Activated CD4-positive, alpha-beta T cell treated with anti-CD3 and anti-CD28 coated beads, Interleukin-2, amount 50 U/mL, for 24 hours (primary cell): Measurements from ENCODE around the gene ZBTB20.
"Not testable (repeated sequence)": the region's sequence is repeated elsewhere in the genome, so short reads cannot be mapped to it uniquely, and the experiment has no call there.

ENCODE experiments used
- DNase-seq, 2 donors: peaks; one replicate each; pipeline ENCODE4 v3.0.0-alpha.2; 2020; ENCODE audit warnings: low read depth in 1 of 2, low spot score in 1 of 2

ZBTB20 gene

DNA sequence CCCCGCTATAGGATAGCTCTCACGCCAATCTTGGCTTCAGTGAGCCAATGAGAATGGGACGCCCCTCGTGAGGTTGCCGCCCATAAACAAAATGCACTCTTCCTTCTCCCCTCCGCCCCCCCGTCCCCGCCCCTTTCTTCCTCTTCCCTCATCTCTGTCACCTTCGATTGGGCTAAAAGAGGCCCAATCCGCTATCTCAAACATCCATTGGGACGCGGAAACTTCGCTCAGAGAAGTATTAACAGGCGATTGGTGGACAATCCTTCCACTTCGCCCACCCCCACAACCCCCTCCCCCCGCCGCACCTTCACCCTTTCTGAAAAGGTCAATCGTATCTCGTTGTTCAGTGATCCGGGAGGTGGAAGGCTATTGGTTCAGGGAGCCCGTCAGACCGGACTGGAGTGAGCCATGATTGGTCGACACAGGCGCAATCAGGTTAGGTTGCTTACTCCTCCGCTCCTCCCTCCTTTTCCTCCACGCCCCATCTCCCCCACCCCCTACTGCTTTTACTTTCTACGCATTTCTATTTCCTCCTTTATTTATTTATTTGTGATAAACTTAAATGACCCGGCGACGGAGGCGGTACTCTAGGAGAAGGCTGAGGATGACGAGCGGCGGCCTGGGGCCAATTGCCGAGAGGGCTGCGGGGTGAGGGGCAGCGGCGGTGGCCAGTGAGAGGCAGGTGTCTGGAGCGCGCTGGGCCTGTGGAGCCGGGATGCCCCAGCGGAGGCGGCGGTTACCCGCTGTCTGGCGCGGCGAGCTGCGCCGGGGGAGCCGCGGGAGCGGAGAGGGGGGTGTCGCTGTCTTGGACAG lies 447 bp upstream of the ZBTB20 start:
- peak; percentile 82 to 98 for DNase-seq

DNA sequence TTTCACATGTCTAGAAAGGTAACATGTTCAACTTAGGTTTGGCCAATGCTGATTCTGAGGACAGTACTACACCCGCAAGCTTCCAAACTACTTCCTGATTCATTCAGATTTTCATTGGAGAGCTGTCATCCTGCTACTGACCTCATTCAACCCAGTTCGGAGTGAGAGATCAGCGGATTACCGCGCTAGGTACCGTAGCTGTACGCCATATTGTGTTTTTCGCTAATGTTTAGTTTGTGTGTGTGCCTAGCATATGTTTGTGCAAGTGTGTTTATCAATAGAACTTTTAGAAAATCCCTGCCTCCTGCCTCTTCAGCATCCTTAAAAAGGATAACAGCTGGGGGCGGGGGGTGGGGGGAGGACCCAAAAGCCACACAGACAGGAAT lies 1.1 kb downstream of the ZBTB20 start:
- peak in 1 of 2 donors; percentile 36 for DNase-seq

DNA sequence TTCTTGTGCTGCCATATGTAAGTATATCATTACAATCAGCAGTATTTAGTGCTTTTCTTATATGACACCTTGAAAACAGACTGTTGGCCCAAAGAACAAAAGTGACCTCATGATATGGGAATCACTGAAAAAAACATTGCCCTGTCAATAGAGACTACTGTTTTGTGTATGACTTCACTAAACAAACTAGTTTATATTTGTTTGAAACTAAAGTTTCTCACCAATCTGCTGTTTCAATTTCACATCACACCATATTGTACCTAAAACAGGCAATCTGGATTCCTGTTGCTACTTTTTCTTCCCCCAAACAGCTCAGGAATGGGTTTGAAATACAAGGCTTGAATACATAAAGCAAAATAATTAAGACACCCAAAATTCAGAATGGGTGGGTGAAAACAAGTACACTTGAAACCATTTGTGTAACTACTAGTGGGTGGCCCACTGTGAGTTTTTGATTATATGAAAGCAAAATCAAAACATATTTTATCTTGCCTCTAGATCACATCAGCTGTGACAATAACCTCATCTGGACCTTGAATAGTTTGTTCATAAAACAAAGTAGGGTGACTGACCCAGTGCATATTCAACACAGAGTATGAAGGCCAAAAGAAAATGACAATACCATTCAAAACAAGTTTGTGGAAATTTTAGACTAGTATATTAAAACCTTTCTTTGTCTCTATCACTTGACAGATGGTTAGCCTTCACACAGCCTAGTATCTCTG lies 5.9 kb downstream of the ZBTB20 start:
- DNase-seq: no peak

DNA sequence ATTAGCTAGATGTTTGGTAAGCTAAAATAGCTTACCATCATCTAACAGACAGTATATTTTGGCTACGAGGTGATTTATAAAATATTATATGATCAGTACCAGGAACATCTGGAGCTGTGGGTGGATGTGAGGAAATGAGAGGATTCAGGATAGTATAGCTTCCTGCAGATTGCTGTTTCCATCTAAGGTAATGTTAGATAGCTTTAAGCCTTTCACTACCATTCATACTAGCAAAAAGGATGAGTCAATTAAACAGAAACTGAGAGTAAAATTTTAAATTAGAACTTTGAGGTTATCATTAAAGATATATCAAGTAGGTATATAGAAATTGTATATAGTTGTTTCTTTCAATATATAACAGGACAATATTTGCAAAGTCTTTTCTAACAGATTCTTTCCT lies 8.0 kb downstream of the ZBTB20 start:
- DNase-seq: no peak

DNA sequence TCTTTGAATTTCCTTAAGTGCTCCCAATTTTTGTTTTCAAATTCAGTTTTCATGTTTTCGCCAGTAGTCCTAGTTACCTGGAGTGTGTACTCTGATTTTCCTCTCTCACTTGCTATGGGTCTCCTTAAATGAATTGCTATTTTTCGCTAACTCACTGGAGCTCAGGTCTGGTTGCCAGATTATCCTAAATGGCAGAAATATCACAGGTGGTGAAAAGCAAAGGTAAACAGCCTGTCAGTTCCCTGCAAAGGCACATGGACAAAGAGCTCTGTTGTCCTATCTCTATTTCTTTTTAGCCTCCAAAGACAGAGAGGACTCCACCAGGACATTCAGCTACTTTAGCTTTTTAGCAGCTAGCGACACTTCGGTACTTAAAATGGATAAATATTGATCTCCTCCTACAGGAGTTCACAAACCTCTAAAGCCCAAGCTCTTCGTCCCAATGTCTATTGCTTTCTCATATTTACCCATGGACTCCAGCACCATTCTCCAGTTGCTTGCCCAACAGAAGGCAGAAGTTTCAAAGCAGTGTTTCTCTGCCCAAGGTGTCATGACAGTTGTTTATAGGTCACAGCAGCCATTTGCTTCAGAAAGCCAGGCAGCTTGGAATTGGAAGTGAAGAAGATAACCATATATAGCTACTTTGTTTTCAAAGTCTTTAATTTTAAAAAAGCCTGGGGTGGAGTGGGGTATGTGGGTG lies 12.3 kb downstream of the ZBTB20 start:
- DNase-seq: no peak

DNA sequence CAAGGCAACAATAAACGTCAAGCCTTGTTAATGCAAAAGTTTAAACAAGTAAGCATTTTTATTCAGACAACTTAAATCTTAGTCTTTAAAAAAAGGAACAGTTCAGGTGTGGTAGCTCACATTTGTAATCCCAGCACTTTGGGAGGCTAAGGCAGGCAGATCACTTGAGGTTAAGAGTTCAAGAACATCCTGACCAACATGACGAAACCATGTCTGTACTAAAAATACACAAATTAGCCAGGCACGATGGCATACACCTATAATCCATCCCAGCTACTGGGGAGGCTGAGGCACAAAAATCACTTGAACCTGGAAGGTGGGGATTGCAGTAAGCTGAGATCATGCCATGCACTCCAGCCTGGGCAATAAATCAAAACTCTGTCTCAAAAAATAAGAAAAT lies 19.9 kb downstream of the ZBTB20 start:
- no peak for DNase-seq

DNA sequence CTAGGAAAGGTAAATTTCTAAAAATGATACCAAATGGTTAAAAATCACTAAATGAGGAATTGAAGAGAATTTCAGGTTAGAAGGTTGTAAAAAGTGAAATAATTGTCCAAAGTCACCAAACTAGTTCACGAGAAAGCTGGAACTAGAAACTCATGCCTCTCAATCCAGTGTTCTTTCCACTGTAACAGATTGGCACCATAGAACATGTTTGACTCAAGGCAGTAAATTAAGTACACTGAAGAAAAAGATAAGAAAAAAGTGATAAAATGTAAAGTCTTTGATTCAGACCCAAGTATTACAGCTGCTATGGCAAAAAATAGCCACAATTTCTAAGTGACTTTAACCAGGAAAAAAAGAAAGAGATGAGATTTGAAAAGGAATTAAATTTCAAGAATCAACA lies 26.5 kb downstream of the ZBTB20 start:
- DNase-seq: no peak

DNA sequence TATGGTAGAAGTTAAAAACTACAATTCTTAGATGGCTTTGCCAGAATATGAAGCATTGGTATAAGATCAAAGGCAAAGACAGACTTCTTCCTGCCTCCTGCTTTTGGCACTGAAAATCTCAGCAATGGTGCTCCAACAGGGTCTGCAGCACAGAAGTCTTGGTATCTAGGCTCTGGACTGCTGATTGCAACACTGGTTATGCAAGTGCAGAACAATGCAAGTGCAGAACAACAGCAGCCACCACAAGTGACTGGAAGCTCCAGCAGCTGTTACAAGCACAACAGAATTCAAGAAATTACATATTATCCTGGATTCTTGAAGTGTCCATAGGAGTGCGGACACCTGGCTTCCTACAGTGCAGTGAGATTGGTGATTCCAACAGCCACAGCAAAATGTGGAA lies 33.7 kb downstream of the ZBTB20 start:
- no peak for DNase-seq

DNA sequence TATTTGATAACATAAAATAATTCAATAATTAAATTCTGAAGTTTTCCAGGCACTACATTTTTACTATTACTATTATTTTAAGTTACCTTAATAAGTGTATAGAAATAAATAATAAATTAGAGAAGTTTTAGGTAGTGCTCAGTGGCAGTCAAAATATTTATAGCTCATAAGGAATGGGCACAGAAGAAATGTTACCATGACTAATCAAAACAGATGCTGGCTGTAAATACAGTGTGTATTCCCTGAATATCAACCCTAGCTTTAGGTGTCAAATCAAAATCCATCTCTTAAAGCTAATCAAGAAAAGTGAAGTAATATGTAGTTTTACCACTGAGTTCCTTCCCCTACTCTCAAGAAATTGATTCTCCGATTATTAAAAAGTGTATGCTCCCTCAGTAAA lies 35.5 kb downstream of the ZBTB20 start:
- no peak for DNase-seq

DNA sequence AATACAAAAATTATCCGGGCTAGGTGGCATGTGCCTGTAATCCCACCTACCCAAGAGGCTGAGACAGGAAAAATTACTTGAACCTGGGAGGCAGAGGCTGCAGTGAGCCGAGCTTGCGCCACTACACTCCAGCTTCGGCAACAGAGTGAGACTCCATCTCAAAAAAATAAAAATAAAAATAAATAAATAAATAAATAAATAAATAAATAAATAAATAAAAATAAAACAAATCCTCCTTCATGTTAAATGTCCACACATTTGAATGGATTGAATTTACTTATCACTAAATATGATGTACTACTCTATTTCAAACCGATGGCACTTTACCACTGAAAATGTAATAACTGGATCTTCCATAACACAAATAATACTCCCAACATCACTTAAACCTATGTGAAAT lies 36.3 kb downstream of the ZBTB20 start:
- no peak for DNase-seq

DNA sequence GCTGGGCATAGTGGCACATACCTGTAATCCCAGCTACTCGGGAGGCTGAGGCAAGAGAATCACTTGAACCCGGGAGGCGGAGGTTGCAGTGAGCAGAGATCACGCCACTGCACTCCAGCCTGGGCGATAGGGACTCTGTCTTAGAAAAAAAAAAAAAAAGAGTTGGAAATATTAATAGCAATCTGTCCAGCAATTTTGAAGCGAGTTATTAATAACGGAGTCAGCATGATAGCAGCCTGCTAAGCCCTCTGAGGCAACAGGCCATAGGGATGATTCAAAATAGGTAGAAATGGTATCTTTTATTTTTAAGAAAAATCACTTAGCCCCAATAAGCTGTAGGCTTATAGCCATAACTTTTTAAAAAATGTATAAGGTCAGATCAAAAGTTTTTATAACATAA lies 37.0 kb downstream of the ZBTB20 start:
- DNase-seq: not testable (repeated sequence)

DNA sequence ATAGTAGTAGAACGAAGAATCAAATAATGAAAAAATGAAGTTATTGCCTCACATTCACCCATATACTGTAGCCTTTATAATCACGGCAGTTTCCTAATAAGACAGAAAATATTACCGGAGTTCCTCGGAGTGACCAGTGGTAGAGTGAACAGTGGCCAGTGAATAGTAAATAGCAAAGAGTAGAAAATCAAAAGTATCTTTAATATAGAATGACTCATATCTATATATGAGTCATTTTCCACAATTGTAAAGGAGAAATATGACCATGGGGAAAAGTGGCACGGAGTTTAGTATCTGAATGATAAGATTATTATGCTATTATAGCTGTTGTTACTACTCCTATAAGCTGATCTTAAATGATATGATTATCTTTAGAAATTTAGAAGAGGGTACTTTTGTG lies 38.5 kb downstream of the ZBTB20 start:
- DNase-seq: no peak

DNA sequence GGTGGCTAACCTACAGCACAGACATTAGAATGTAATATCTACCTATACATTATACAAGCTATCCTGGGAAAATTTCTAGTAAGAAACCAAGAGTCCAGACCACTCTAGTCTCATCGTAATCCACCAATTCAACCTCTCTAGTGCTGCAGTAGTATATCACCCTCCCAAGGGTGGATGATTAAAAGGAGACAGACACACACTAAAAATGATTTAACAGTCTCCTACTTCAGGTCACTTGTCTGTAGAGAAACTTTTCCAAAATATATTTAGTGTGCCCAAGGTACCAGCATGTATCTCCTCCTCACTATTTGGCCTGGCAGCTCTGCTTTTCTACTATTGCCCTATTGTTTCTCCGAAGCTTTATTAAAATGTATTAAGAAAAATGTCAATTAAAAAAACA lies 45.0 kb downstream of the ZBTB20 start:
- DNase-seq: no peak

DNA sequence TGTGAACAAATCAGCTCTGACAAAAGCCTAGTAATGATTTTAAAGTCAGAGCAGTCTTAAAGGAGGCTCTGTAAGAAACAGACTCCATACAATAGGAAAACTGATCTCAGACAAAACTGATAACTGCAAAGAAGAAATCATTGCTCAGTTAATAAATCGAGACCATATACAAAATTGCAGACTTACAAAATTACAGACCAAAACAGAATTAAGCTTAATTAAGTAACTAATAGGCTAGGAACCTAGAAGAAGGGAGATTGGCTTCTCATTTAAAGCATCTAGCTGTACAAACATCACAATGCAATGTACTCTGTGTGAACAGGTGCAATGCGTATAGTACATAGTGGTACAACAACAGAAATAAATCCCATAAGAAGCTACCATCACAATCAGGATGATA lies 46.3 kb downstream of the ZBTB20 start:
- no peak for DNase-seq

DNA sequence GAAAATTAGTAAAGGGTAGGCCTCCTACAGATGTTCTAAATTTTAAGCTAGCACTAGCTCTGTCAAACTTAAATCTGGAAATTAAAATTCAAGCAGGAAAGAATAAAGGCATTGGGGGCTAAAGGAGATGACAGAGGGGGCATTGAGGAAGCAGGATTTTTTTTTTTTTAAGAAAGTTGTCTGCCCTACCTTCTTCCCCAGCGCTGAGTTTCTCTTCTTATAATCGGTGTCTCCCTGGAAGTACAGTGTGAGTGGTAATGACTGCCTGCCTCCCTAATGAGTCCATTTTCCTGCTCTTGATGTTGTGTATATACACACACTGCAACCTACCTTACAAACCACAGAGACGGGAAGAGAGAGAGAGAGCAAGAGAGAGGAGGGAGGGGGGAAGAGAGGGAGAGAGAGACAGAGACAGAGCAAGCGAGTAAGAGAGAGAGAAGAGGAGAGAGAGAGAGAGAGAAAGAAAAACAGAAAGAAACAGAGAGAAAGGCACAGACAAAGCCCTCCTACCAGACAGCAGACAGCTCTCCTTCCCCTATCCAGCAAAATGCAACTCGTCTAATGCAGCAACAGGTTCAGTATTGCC lies 47.0 kb downstream of the ZBTB20 start:
- DNase-seq: peak in 1 of 2 donors; percentile 10

DNA sequence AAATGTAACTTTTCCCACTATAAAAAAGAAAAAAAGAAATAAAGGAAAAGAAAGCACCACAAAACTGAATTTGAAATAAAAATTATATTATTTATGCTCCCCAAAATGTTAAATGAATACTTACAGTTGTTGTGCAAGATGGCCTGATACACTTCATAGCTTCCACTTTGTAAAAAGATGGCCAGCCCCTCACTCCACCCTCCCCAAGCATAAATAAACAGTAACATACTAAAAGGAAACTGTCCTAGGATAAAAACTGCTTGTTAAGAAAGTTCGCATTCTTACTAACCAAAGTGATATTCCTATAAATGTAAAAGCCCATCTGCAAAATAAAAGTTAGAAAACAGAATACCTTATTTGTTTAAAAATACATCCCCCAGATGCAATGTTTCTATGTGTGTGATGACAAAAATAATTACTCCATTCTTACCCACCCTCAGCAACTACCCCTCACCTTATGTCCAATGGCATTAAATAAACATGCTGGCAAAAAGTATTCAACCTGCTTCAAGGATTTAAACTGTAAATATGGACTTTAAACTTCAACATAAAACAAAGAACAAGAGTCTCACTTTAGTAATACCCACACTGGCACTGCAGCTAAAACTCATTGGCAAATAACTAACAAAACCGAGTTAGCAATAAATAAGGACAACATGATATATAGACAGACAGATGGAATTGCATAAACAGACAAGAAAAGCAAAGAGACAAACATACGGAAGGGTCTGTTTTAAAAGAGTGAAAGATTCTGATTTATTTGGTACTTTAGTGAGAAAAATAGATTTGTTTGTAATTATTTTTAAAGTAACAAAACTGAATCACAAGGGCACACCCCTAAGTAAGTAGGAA lies 47.7 kb downstream of the ZBTB20 start:
- no peak for DNase-seq

DNA sequence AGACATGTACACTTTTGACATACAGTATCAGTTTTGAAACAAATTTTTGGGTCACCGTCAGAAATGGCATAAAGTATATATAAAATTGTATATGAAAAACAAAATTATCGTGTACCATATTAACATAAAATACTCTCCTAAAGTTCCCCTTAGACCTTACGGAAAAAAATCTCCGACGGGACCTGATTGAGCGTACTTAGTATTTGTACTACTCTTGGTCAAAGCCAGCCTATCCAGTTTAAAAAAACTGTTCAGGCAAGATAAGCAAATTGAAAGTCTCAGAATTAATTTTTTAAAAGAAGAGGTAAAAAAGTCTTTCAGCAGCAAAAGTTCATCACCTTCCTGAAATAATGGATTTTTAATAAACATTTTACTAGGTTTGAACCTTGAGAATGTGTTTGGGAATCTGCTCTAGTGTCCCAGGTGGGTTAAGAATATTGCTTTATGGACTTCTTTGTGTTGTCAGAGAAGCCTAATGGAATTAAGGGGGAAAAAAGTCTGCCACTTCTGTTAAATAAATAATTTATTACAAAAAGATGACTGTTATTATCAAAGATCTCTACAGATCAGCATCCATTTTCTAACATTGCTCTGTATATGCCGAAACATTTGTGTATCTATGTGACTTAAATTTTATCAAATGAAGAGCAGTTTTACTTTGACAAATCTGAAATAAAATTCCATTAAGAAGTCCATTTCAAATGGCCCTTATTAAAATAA lies 48.6 kb downstream of the ZBTB20 start:
- DNase-seq: no peak

DNA sequence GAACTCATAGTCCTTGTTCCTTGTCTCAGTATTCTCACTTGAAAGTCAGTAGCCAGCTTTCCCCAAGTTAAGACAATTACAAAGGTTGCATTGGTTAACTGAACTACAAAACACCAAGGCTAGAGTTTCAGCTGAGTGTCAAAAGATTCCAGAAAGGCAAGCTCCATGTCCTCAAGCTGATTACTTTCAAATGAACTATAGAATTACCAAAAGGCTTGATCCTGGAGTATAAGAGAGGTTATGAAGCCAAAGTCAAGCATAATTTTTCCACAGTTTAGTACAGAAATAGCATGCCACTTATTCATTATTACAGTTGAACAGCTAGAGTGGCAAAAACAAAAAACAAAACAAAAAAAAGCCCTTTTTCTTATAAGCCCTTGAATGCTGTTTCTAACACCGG lies 51.9 kb downstream of the ZBTB20 start:
- DNase-seq: no peak

DNA sequence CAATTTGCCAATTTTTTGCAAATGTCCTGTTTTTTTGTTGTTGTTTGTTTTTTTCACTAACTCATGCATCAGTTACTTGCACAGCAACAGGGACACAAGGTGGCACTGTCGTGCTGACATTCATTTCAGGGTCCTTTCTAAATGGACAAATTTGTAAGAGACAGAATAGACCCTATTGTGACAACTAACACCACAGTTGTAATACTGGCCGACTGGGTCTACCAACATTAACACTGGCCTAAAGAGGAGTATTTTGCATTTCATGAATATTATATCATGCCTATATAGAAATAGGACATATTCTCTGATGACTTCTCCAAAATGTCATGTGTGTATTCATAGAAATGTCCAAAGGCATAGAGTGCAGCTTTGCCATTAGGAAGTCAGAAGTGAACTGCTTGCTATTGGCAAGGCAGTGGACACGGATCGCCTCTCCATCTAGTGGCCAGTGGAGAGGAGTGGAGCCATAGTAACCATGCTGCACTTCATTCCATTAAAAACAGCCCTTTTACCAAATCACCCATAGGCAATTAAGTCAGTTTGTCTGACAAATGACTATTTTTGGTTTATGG lies 54.8 kb downstream of the ZBTB20 start:
- DNase-seq: peak in 1 of 2 donors; percentile 42

DNA sequence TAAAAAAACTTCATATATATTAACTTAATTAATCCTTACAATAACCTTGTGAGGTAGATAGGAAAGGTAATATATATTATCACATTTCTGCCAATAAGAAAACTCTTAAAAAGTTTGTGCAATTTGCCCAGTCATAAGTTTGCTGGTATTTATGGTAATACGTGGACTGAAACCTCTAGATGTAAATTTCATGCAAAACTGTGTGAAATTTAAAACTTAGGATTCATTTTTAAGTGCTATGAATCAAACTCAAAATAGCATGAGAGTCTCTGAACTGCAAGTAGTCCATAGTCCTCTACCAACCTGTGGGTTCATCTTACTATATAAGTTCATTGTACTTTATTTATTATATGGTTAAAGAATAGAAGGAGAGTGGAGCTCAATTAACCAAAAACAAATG lies 56.4 kb downstream of the ZBTB20 start:
- DNase-seq: no peak
